Measurements from ENCODE around the gene ZBTB7B. TPM values are rescaled to one million over a fixed set of nuclear protein-coding genes. Genes with fewer than 3 reads are reported as not detected.
A peak's percentile ranks its signal among the peaks of the same experiment; 100 is the strongest.

ZBTB7B gene
- total and polyA plus RNA-seq, 9 of the 15 experiments (the other 6 are each of a cell fraction or from before 2014, with no cell fraction given) = 0.04 to 46.5 (median 15.2) TPM

DNA sequence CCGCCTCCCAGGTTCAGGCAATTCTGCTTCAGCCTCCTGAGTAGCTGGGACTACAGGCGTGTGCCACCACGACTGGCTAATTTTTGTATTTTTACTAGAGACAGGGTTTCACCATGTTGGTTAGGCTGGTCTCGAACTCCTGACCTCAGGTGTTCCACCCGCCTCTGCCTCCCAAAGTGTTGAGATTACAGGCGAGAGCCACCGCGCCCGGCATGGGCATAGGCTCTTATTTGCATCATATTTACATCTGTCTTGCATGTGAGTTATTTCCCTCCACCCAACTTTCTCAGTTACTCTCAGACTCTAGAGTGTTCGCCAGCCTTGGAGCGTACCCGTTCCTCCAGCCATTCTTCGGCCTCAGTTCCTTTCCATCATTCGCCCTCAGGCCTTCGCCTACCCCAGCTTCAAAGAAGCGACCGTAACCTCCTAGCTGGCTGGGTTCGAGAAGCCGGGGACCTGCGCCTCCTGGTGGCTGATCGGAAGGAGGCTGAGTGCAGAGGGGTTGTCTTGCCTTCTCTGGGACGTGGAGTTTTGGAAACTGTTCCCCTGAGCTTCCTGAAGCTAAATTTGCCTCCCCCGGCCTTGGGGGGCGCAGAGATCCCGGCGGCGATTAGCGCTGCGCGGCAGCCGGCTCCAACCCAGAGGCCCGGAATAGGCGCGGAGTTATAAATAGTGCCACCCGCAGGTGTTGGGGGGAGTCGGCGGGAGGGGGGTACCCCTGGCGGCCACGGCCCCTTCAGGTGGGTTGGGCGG, 3.6 kb upstream of the ZBTB7B start (continued):
- no peak for TF ChIP-seq ZNF354B (CRISPR knock-in tag; IDR thresholded peaks at IDR 0.05)
- TF ChIP-seq, protein P1, sequence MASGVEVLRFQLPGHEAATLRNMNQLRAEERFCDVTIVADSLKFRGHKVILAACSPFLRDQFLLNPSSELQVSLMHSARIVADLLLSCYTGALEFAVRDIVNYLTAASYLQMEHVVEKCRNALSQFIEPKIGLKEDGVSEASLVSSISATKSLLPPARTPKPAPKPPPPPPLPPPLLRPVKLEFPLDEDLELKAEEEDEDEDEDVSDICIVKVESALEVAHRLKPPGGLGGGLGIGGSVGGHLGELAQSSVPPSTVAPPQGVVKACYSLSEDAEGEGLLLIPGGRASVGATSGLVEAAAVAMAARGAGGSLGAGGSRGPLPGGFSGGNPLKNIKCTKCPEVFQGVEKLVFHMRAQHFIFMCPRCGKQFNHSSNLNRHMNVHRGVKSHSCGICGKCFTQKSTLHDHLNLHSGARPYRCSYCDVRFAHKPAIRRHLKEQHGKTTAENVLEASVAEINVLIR (CRISPR knock-in tag; IDR thresholded peaks at IDR 0.05) = no peak
- TF ChIP-seq NR4A1 (CRISPR knock-in tag; IDR thresholded peaks at IDR 0.05) = no peak
- TF ChIP-seq NR4A1 (tag; IDR thresholded peaks at IDR 0.05) = no peak
- TF ChIP-seq BDP1 (IDR thresholded peaks at IDR 0.05; ENCODE audit: insufficient read depth, insufficient read length) = no peak
- TF ChIP-seq ATF1 (CRISPR knock-in tag; IDR thresholded peaks at IDR 0.05) = no peak
- TF ChIP-seq ATF1 (tag; IDR thresholded peaks at IDR 0.05) = no peak
- no peak for TF ChIP-seq DACH1 (IDR thresholded peaks at IDR 0.05; ENCODE audit: partially characterized antibody)
- no peak for TF ChIP-seq ZNF263 (CRISPR knock-in tag; IDR thresholded peaks at IDR 0.05; ENCODE audit: borderline replicate concordance)
- TF ChIP-seq DPF2 (IDR thresholded peaks at IDR 0.05) = peak; percentile 43
- no peak for TF ChIP-seq ZNF121 (CRISPR knock-in tag; conservative IDR thresholded peaks at IDR 0.05)
- no peak for TF ChIP-seq GTF2E2 (tag; IDR thresholded peaks at IDR 0.05)
- no peak for TF ChIP-seq NCOA1 (IDR thresholded peaks at IDR 0.05; ENCODE audit: low read depth)
- TF ChIP-seq ZNF140 (CRISPR knock-in tag; IDR thresholded peaks at IDR 0.05) = no peak
- TF ChIP-seq SIX5 (IDR thresholded peaks at IDR 0.05; ENCODE audit: borderline replicate concordance in 1 of 2, insufficient read depth in 1 of 2, low read depth in 1 of 2, low read length in 2 of 2) = no peak
- TF ChIP-seq POLR3A (IDR thresholded peaks at IDR 0.05; ENCODE audit: borderline replicate concordance, extremely low read depth, insufficient read depth, insufficient read length) = no peak
- TF ChIP-seq ZNF75A (CRISPR knock-in tag; IDR thresholded peaks at IDR 0.05) = no peak
- TF ChIP-seq TCF7L2 (IDR thresholded peaks at IDR 0.05; ENCODE audit: low read depth, low read length) = 0 out of 2 replicates have a peak, but pooled peaks have one; percentile 26
- TF ChIP-seq TAF15 (IDR thresholded peaks at IDR 0.05; ENCODE audit: low read depth, low read length) = no peak
- no peak for TF ChIP-seq MAFF (IDR thresholded peaks at IDR 0.05; ENCODE audit: low read length)
- no peak for TF ChIP-seq EWSR1 (IDR thresholded peaks at IDR 0.05; ENCODE audit: borderline replicate concordance, low read depth, partially characterized antibody)
- TF ChIP-seq, protein P2, sequence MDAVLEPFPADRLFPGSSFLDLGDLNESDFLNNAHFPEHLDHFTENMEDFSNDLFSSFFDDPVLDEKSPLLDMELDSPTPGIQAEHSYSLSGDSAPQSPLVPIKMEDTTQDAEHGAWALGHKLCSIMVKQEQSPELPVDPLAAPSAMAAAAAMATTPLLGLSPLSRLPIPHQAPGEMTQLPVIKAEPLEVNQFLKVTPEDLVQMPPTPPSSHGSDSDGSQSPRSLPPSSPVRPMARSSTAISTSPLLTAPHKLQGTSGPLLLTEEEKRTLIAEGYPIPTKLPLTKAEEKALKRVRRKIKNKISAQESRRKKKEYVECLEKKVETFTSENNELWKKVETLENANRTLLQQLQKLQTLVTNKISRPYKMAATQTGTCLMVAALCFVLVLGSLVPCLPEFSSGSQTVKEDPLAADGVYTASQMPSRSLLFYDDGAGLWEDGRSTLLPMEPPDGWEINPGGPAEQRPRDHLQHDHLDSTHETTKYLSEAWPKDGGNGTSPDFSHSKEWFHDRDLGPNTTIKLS (IDR thresholded peaks at IDR 0.05; ENCODE audit: borderline replicate concordance, low read depth) = no peak
- no peak for TF ChIP-seq MCM5 (IDR thresholded peaks at IDR 0.05; ENCODE audit: low read depth)
- TF ChIP-seq KAT2B (IDR thresholded peaks at IDR 0.05; ENCODE audit: low read depth, low read length) = no peak
- no peak for TF ChIP-seq ZNF316 (IDR thresholded peaks at IDR 0.05)
- TF ChIP-seq, protein P3, sequence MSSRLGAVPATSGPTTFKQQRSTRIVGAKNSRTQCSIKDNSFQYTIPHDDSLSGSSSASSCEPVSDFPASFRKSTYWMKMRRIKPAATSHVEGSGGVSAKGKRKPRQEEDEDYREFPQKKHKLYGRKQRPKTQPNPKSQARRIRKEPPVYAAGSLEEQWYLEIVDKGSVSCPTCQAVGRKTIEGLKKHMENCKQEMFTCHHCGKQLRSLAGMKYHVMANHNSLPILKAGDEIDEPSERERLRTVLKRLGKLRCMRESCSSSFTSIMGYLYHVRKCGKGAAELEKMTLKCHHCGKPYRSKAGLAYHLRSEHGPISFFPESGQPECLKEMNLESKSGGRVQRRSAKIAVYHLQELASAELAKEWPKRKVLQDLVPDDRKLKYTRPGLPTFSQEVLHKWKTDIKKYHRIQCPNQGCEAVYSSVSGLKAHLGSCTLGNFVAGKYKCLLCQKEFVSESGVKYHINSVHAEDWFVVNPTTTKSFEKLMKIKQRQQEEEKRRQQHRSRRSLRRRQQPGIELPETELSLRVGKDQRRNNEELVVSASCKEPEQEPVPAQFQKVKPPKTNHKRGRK (tag; IDR thresholded peaks at IDR 0.05) = no peak
- TF ChIP-seq NFIC (IDR thresholded peaks at IDR 0.05) = peak; percentile 23; the same call in 1 of the 2 replicates

Measured in K562 (cell line).